ENCODE data around the gene LBR.
"Not testable (repeated sequence)": the region's sequence is repeated elsewhere in the genome, so short reads cannot be mapped to it uniquely, and the experiment has no call there.

LBR gene

GRCh38 chr1:225427235-225428067, at the start of gene LBR:
Gene LBR (minus strand): TSS chr1:225428038. CDS start chr1:225424075, 3,963 bp downstream.
- DNase-seq (ENCODE audit: low read depth, low spot score), result no peak

- no peak for DNase-seq (ENCODE audit: low read depth, low spot score)
Observed at GRCh38 chr1:225477296-225477911, 49.6 kb upstream of the LBR start.

DNA sequence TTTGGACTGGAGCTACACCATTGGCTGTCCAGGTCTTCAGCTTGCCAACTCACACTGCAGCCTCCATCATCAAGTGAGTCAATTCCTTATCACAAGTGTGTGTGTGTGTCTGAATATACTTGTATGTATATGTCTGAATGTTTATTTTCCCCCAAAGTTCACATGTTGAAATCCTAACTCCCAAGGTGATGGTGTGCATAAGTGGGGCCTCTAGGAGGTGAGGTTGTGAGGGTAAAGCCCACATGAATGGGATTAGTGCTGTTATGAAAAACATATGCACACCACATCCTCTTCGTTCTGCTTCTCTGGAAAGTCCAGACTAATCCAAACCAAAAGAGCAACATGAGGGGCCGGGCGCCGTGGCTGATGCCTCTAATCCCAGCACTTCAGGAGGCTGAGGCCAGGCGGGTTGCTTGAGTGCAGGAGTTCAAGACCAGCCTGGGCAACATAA, 48.7 kb upstream of the LBR start:
- DNase-seq (ENCODE audit: low read depth, low spot score), result no peak

GRCh38 chr1:225476100-225476511, 48.3 kb upstream of the LBR start:
- no peak for DNase-seq (ENCODE audit: low read depth, low spot score)

GRCh38 chr1:225474986-225475820, 47.4 kb upstream of the LBR start:
- peak; percentile 14 for DNase-seq (ENCODE audit: low read depth, low spot score)

DNA sequence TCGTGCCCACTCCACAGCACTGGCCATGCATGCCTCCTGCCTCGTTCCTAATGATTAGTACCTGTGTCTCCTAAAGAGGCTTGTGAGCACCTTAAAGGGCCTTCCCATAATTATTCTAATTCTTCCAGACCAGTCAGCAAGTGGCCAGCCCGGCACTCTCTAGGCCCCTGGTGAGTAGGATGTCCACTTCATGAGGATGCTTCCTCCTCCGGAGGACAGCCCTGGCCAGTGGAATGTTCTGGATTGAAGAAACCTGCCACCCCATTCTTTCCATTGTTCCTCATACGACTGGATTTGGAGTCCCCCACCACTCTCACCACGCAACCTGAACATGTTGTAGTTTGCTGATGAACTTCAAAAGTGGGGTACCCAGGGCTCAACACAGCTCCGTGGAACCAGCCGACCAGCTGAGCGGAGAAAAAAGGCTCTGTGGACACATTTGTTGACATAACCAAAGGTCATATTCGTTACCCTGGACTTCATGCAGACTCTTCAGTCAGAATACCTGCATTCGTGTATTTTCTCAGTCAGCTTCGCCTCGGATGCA, 46.7 kb upstream of the LBR start:
- DNase-seq (ENCODE audit: low read depth, low spot score), result no peak

DNA sequence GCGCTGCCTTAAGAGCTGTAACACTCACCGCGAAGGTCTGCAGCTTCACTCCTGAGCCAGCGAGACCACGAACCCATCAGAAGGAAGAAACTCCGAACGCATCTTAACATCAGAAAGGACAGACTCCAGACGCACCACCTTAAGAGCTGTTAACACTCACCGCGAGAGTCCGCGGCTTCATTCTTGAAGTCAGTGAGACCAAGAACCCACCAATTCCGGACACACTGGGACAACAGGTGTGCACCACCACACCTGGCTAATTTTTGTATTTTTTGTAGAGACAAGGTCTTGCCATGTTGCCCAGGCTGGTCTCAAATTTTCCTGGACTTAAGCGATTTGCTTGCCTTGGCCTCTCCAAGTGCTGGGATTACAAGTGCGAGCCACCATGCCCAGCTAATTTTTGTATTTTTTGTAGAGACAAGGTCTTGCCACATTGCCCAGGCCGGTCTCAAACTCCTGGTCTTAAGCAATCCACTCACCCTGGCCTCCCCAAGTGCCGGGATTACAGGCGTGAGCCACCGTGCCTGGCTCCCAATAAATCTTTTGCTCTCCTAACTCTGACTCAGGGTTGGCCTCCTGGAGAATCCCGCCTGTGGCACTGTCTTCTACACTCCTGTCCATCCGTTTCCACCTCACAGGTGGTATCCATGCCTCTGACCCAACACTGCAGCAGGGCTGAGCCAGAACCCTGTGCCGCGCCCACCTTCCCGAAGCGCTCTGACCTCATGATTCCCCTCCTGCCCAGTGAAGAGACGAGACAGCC, 46.0 kb upstream of the LBR start:
- DNase-seq (ENCODE audit: low read depth, low spot score), result not testable (repeated sequence)

GRCh38 chr1:225473266-225473665, 45.4 kb upstream of the LBR start:
- not testable (repeated sequence) for DNase-seq (ENCODE audit: low read depth, low spot score)

GRCh38 chr1:225471453-225472301, 43.8 kb upstream of the LBR start:
- DNase-seq (ENCODE audit: low read depth, low spot score), result no peak

DNA sequence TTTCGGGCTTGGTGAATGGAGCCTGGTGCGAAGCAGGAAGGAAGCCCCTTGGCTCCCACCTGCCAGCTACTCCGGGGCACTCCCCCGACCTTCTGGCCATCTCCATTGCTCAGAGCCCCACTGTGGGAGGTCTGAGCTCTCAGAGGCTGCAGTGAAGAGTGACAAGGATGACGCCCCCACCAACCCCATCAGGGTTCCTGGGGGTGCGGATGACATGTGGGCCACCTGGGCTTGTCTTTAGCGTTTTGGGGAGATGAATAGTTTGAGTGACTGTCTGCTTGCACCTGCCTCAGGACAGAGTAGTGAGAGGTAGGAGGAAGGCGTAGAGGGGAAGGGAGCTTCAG, 43.2 kb upstream of the LBR start:
- DNase-seq (ENCODE audit: low read depth, low spot score), result no peak

- DNase-seq (ENCODE audit: low read depth, low spot score), result no peak
Observed at GRCh38 chr1:225470211-225471108, 42.6 kb upstream of the LBR start.

GRCh38 chr1:225469051-225469450, 41.2 kb upstream of the LBR start:
- DNase-seq (ENCODE audit: low read depth, low spot score), result no peak

DNA sequence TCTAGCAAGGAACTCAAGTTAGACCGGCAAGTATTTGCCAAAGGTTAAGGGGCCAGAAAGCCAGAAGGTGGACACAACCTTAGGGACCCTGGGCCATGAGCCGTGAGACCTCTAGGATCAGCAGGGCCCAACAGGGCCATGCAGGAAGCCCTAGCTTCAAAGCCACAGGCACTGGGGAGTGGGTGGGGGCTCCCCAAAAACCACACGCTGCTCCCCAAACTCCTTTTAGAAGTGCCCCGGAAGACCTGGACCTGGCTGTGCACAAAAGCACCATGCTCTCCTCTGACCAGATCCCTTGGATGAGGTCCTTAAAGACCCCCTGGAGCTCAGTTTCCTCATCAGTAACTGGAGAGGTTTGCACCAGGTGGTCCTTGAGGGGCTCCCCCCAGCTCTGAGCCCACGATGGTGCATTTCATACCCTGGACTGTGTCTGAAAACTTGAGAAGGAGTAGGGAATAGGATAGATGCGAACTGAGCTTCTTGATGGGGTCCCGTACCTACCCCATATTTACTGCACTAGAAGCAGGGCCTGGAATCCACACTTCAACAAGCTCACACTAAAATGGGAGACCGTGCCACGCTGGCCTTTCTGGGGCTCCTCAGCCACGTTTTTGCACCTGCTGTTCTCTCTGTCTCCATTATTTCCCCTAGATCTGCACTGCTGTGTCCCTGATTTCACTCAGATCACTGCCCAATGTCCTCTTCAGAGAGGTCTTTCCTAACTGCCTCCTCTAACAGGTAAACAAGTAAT, 40.6 kb upstream of the LBR start:
- no peak for DNase-seq (ENCODE audit: low read depth, low spot score)

GRCh38 chr1:225467193-225468020, 39.6 kb upstream of the LBR start:
- DNase-seq (ENCODE audit: low read depth, low spot score), result peak; percentile 49

- DNase-seq (ENCODE audit: low read depth, low spot score), result no peak
Observed at GRCh38 chr1:225466848-225467192, 39.0 kb upstream of the LBR start.

- DNase-seq (ENCODE audit: low read depth, low spot score), result no peak
Observed at GRCh38 chr1:225465793-225466517, 38.1 kb upstream of the LBR start.
